ENCODE results near the gene NCK2.

The NCK2 gene

GRCh38 chr2:105856581-105856980 is 111.9 kb downstream of the NCK2 start:
- no peaks in the 10 kb centered on the region for H3K9me3 ChIP-seq (replicated peaks; ENCODE audit: insufficient read depth, low read length)
- peaks cover 12% of the 10 kb centered on the region; the same call in 1 of the 2 replicates for H3K36me3 ChIP-seq (replicated peaks; ENCODE audit: insufficient read depth, low read length)
- no peak overlapping the region for H3K4me2 ChIP-seq (ENCODE audit: low read depth, low read length)
- H3K79me2 ChIP-seq (ENCODE audit: low read length), result peaks cover 96% of the 10 kb centered on the region
- H3K4me3 ChIP-seq (ENCODE audit: low read length), result no peak overlapping the region
- H3K27ac ChIP-seq (ENCODE audit: low read length), result no peak overlapping the region
- H3F3A ChIP-seq (ENCODE audit: insufficient read depth, low read length), result no peaks in the 10 kb centered on the region
- no peak overlapping the region for H2AFZ ChIP-seq (ENCODE audit: low read length)
- no peaks in the 10 kb centered on the region for H3K4me1 ChIP-seq (ENCODE audit: low read length)
- no peak overlapping the region for H3K9ac ChIP-seq (ENCODE audit: low read length)
- no peaks in the 10 kb centered on the region for H3K9me2 ChIP-seq (replicated peaks; ENCODE audit: insufficient read depth, low read length)
- TF ChIP-seq EZH2 (optimal IDR thresholded peaks at IDR 0.05; ENCODE audit: low read depth, low read length), result no peak
- TF ChIP-seq EZH2phosphoT487 (IDR thresholded peaks at IDR 0.05; ENCODE audit: low read length), result no peak
- TF ChIP-seq CTCF (IDR thresholded peaks at IDR 0.05; ENCODE audit: low read length), result no peak
- no peaks in the 10 kb centered on the region for H3K27me3 ChIP-seq (replicated peaks; ENCODE audit: insufficient read depth, low read length)
- peaks cover 16% of the 10 kb centered on the region for H4K20me1 ChIP-seq (ENCODE audit: insufficient read depth, low read length)
- DNase-seq, result no peak

GRCh38 chr2:105857076-105857740 is 112.5 kb downstream of the NCK2 start:
- peaks cover 12% of the 10 kb centered on the region; the same call in 1 of the 2 replicates for H3K36me3 ChIP-seq (replicated peaks; ENCODE audit: insufficient read depth, low read length)
- H3K79me2 ChIP-seq (ENCODE audit: low read length), result peaks cover 95% of the 10 kb centered on the region
- H3K4me1 ChIP-seq (ENCODE audit: low read length), result no peaks in the 10 kb centered on the region
- H3K27me3 ChIP-seq (replicated peaks; ENCODE audit: insufficient read depth, low read length), result no peaks in the 10 kb centered on the region
- H3K9me3 ChIP-seq (replicated peaks; ENCODE audit: insufficient read depth, low read length), result no peaks in the 10 kb centered on the region
- no peak overlapping the region for H3K27ac ChIP-seq (ENCODE audit: low read length)
- H3F3A ChIP-seq (ENCODE audit: insufficient read depth, low read length), result no peaks in the 10 kb centered on the region
- no peak overlapping the region for H3K4me3 ChIP-seq (ENCODE audit: low read length)
- H3K4me2 ChIP-seq (ENCODE audit: low read depth, low read length), result no peak overlapping the region
- peaks cover 10% of the 10 kb centered on the region for H4K20me1 ChIP-seq (ENCODE audit: insufficient read depth, low read length)
- H3K9me2 ChIP-seq (replicated peaks; ENCODE audit: insufficient read depth, low read length), result no peaks in the 10 kb centered on the region
- no peak overlapping the region for H2AFZ ChIP-seq (ENCODE audit: low read length)
- TF ChIP-seq EZH2phosphoT487 (IDR thresholded peaks at IDR 0.05; ENCODE audit: low read length) (no peak), CTCF (IDR thresholded peaks at IDR 0.05; ENCODE audit: low read length) (no peak), EZH2 (optimal IDR thresholded peaks at IDR 0.05; ENCODE audit: low read depth, low read length) (no peak)
- H3K9ac ChIP-seq (ENCODE audit: low read length), result no peak overlapping the region
- no peak for DNase-seq

- H4K20me1 ChIP-seq (ENCODE audit: insufficient read depth, low read length), result peaks cover 14% of the 10 kb centered on the region
- DNase-seq, result no peak
- no peak overlapping the region for H3K4me2 ChIP-seq (ENCODE audit: low read depth, low read length)
- H3K9ac ChIP-seq (ENCODE audit: low read length), result no peak overlapping the region
- no peaks in the 10 kb centered on the region for H3F3A ChIP-seq (ENCODE audit: insufficient read depth, low read length)
- peaks cover 95% of the 10 kb centered on the region for H3K79me2 ChIP-seq (ENCODE audit: low read length)
- H3K9me2 ChIP-seq (replicated peaks; ENCODE audit: insufficient read depth, low read length), result no peaks in the 10 kb centered on the region
- H3K4me1 ChIP-seq (ENCODE audit: low read length), result no peaks in the 10 kb centered on the region
- no peak for TF ChIP-seq EZH2phosphoT487 (IDR thresholded peaks at IDR 0.05; ENCODE audit: low read length)
- TF ChIP-seq CTCF (IDR thresholded peaks at IDR 0.05; ENCODE audit: low read length), result no peak
- TF ChIP-seq EZH2 (optimal IDR thresholded peaks at IDR 0.05; ENCODE audit: low read depth, low read length), result no peak
- no peaks in the 10 kb centered on the region for H3K9me3 ChIP-seq (replicated peaks; ENCODE audit: insufficient read depth, low read length)
- H2AFZ ChIP-seq (ENCODE audit: low read length), result no peak overlapping the region
- H3K27me3 ChIP-seq (replicated peaks; ENCODE audit: insufficient read depth, low read length), result no peaks in the 10 kb centered on the region
- H3K36me3 ChIP-seq (replicated peaks; ENCODE audit: insufficient read depth, low read length), result peaks cover 12% of the 10 kb centered on the region; the same call in 1 of the 2 replicates
- no peak overlapping the region for H3K27ac ChIP-seq (ENCODE audit: low read length)
- H3K4me3 ChIP-seq (ENCODE audit: low read length), result no peak overlapping the region
Measured at GRCh38 chr2:105858868-105859693, 114.4 kb downstream of the NCK2 start.

Measured in MM.1S (cell line).